ENCODE measurements around the gene GPD2.

GRCh38 chr2:156481312-156481711, 45.1 kb downstream of the GPD2 start:
- TF ChIP-seq CTCF (IDR thresholded peaks at IDR 0.05) (no peak), POLR2A (IDR thresholded peaks at IDR 0.05) (no peak)
